ENCODE results near the gene ELP1.
A peak's percentile ranks its signal among the peaks of the same experiment; 100 is the strongest.

ELP1 gene

GRCh38 chr9:108885643-108886348, 48.1 kb downstream of the ELP1 start:
- peak in 1 of 3 donors; percentile 10 for DNase-seq (ENCODE audit: low read depth in 3 of 3, low spot score in 1 of 3)

GRCh38 chr9:108884701-108885100, 49.2 kb downstream of the ELP1 start:
- no peak for DNase-seq (ENCODE audit: low read depth in 3 of 3, low spot score in 1 of 3)

DNA sequence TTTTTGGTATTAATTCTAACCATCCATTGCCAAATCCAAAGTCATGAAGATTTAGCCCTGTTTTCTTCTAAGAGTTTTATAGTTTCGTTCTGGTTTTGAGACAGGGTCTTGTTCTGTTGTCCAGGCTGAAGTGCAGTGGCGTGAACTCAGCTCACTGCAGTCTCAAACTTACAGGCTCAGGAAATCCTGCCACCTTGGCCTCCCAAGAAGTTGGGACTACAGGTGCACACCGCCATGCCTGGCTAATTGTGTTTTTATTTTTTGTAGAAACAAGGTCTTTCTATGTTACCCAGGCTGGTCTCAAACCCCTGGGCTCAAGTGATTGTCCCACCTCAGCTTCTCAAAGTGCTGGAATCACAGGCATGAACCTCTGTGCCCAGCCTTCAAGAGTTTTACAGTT, 50.8 kb downstream of the ELP1 start:
- no peak for DNase-seq (ENCODE audit: low read depth in 3 of 3, low spot score in 1 of 3)

- DNase-seq (ENCODE audit: low read depth in 3 of 3, low spot score in 1 of 3): no peak
Observed at GRCh38 chr9:108882052-108882888, 51.7 kb downstream of the ELP1 start.

DNA sequence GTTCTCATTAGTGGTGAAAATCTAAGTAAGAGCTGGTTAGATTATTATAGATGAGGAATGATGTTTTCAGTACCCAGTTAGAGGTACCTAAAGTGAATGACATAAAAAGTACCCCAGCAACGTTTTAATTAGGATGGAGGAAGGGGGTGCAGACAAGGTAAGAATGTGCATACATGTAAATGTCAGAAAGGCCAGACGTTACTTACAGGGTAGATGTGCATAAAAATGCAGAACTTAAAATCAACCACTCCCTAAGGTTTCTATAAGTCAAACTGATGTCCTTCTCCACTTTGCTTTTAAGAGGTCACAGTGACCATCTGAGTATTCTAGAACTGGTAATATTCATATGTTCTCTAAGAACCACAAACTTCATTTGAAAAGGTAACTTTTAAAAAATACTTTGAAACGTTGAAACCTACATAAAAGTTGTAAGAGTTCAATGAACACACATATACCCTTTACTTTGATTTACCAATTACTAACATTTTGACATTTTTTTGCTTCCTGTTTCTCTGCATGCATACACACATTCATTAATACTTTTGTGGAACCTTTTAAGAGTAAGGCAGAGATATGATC, 53.1 kb downstream of the ELP1 start:
- DNase-seq (ENCODE audit: low read depth in 3 of 3, low spot score in 1 of 3): no peak

DNA sequence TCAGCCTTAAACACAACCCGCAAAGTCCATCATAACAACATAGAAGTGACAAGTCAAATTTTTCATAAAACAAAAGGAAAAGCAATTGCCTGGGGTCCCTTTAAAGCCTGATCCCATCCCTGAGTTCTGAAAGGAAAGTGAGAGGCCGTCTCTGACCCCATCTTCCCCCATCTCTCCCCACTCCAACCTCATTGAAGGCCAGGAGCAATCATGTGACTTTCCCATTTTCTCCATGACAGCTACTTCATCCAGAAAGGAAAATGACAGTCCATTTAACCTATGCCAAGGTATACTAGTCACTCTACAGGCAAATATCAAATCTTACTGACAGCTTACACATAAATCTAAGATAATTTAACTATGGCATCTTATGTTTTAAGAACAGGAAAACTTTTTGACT, 56.4 kb downstream of the ELP1 start:
- no peak for DNase-seq (ENCODE audit: low read depth in 3 of 3, low spot score in 1 of 3)

DNA sequence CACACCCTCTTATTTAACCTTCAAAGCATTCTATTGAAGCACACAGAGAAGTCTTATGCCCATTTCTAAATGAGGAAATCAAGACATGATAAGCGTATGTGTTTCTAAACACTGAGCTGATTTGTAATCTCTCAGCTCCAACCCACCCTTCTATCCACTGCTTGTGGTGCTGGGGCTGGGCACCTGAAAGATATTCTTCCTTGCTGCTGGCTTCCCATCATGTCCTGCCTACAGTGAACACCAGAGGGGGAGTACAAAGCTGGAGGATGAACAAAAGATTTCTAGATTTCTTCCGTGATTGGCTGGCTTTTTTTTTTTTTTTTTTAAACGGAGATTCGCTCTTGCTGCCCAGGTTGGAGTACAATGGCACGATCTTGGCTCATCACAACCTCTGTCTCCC, 57.5 kb downstream of the ELP1 start:
- DNase-seq (ENCODE audit: low read depth in 3 of 3, low spot score in 1 of 3): no peak

DNA sequence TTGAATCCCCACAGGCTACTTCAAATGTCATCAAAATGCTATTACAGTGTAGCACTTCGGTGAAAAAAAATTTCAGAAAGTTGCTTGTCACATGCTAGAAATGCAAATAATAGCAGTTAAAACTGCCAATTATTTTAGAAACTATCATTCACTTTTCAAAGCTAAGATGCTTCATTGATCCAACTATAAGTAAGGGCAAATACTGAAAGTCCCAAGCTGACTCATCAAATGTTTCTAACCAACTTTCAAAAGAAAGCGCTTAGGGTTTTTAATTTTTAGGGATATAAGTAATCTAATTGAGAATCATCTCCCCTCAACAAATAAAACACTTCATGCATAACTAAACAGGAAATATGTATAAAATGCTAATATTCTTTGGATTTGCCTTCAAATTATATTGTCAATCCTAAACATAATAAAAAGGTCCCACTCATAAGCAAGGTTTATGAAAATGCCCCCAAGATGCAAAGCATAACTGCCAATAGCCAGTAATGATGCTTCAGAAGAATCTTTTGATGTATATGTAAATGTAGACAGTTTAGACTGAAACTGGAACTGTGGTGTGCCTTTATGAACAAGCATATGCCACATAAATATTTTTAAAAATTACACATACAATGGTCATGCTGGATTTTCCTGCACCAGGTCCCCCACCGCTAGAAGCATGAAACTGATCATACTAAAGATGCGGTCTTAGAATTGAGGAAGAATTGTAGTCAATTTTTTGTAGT, 59.7 kb downstream of the ELP1 start:
- DNase-seq (ENCODE audit: low read depth in 3 of 3, low spot score in 1 of 3): no peak

GRCh38 chr9:108869092-108869725, 64.7 kb downstream of the ELP1 start:
- no peak for DNase-seq (ENCODE audit: low read depth in 3 of 3, low spot score in 1 of 3)

DNA sequence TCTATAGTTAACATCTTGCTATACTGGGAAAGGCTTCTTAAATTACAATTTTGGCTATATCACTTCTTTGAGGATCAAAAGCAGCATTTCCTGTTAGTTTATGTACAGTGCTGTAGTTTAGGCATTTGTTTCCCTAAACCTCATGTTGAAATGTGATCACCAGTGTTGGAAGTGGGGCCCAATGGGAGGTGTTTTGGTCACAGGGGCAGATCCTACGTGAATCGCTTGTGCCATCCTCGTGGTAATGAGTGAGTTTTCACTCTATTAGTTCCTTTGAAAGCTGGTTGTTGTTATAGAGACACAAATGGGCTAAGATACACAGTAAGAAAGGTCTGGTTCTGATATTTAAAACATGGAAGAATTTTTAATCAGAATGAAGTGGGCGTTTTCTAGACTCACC, 66.1 kb downstream of the ELP1 start:
- no peak for DNase-seq (ENCODE audit: low read depth in 3 of 3, low spot score in 1 of 3)

- DNase-seq (ENCODE audit: low read depth in 3 of 3, low spot score in 1 of 3): no peak
Observed at GRCh38 chr9:108867116-108867515, 66.8 kb downstream of the ELP1 start.

GRCh38 chr9:108866001-108866420, 67.9 kb downstream of the ELP1 start:
- no peak for DNase-seq (ENCODE audit: low read depth in 3 of 3, low spot score in 1 of 3)

DNA sequence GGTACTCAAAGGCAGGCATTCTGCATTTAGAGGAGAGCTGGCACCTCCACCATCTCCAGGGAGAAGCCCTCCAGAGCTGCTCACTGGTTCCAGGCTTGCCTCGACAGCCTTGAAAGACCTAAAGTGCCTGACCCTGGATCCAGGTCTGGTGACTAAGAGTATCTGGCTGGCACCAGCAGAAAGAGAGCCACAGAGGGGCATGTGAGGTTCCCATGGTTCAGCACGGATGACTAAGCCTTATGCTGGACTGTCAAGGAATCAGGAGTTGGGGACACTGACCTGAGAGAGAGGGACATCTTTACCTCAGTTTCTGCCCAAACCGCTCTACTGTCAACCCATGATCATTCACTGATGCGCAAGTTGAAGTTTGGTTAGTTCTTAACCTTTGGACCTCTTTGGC, 68.9 kb downstream of the ELP1 start:
- no peak for DNase-seq (ENCODE audit: low read depth in 3 of 3, low spot score in 1 of 3)

- no peak for DNase-seq (ENCODE audit: low read depth in 3 of 3, low spot score in 1 of 3)
Observed at GRCh38 chr9:108864446-108864845, 69.5 kb downstream of the ELP1 start.

GRCh38 chr9:108863891-108864290, 70.0 kb downstream of the ELP1 start:
- no peak for DNase-seq (ENCODE audit: low read depth in 3 of 3, low spot score in 1 of 3)

- DNase-seq (ENCODE audit: low read depth in 3 of 3, low spot score in 1 of 3): no peak
Observed at GRCh38 chr9:108861997-108862396, 71.9 kb downstream of the ELP1 start, which contains the start of gene ACTL7A. ACTL7A (plus strand) TSS chr9:108862266; CDS start chr9:108862323, 57 bp downstream.

- DNase-seq (ENCODE audit: low read depth in 3 of 3, low spot score in 1 of 3): no peak
Observed at GRCh38 chr9:108861464-108861863, 72.5 kb downstream of the ELP1 start.

DNA sequence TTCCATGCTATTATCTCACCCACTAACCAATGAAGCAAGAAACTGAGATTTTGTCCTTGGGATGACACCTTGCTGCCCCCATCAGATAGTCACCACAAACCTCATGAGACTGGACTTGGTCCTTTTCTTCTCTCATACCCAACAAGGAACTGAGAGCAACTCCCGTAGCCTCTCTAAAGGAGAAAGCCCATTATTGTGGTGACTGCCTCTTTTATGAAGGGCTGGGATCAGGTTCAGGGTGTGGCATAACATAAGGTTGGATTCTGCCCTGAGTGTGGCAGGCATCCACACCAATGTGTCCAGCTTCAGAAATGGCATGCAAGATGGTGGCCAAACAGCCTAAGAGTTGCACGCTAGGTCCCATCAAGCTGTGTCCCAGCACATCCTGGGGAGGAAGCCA, 73.2 kb downstream of the ELP1 start:
- DNase-seq (ENCODE audit: low read depth in 3 of 3, low spot score in 1 of 3): no peak

DNA sequence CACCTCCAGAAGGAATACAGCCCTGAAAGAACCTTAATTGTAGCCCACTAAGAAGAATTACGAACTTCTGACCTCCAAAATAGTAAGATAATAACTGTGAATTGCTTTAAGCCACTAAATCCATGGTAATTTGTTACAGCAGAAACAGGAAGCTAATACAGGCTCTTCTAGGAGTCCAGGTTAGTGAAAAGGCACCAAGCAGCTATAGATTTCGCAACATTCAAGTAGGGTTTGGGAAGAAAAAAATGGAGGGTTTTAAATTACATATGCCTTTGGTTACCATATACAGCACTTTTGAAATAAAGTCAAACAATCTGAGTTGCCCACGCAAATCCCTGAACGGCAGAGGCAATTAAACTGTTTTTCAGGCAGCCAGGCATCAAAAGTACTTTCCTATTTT, 73.6 kb downstream of the ELP1 start:
- DNase-seq (ENCODE audit: low read depth in 3 of 3, low spot score in 1 of 3): no peak

DNA sequence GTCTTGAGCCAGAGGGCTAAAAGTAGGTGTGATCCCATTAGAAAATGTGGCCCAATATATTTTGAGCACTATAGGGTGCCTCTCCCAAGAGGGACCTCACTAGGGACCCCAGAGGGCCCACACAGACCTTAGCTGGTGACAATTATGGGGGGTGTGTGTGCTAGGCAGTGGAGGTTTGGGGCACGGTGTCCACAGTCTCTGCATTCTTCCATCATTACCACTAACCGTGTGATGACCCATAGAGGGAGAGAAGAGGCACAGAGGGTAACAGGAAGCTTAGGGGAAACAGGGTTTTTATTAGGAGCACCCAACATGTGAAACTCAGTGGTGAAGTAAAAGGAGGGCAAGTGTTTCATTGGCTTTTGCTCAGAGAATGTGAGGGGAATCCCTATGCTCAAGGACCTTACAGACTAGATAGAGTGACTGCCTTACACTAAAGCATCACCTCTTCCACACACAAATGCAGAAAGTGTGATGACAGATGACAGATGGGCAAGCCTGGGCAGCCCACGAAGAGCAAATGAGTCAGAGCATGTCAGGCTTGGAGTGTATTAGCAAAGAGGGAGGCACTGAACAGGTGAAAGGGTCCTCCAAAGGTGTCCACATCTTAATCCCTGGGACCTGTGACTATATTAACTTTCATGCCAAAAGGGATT, 74.3 kb downstream of the ELP1 start:
- DNase-seq (ENCODE audit: low read depth in 3 of 3, low spot score in 1 of 3): no peak
